Ovary (tissue), 3 donors: ENCODE measurements around the gene CEP68.

Experiments used
- EP300 ChIP-seq: sonication (generic); formaldehyde crosslinking; IDR thresholded peaks from one replicate; pipeline ENCODE4 v1.6.1; 2017; ENCODE audit warnings: antibody characterized with exemption
- POLR2A ChIP-seq: fragments of 450-650 bp; IDR thresholded peaks from one replicate; pipeline ENCODE4 v1.6.1; 2017; ENCODE audit warnings: antibody characterized with exemption, mild to moderate bottlenecking, moderate library complexity
- TF ChIP-seq, protein P1 (sequence below), 3 donors: fragments of 450-650 bp in 2 of 3; fragments of 200-600 bp in 1 of 3; IDR thresholded peaks; one replicate each; pipeline versions ENCODE4 v1.5.1 to v1.8.0; 2016 to 2022; ENCODE audit warnings: antibody characterized with exemption in 3 of 3, mild to moderate bottlenecking in 1 of 3
- donor health status: DM: no; HTN: no; CAD: no.

DNA sequence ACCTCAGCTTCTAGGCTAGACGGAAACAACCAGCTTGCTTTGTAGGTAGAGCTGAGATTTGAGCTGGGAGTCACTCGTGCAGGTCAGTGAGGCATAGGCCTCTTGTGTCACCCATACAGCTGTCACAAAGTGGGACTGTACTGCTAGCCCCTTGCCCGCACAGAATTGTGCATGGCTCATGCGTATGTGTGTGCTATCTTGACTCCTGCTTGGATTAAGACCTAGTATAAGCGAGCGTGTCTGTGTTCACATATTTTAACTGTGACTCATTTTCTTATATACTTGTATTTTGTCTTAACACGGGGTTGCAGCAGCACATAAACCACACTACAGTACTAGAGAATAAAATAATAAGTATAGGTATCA, 20.1 kb downstream of the CEP68 start:
- TF ChIP-seq, protein P1, sequence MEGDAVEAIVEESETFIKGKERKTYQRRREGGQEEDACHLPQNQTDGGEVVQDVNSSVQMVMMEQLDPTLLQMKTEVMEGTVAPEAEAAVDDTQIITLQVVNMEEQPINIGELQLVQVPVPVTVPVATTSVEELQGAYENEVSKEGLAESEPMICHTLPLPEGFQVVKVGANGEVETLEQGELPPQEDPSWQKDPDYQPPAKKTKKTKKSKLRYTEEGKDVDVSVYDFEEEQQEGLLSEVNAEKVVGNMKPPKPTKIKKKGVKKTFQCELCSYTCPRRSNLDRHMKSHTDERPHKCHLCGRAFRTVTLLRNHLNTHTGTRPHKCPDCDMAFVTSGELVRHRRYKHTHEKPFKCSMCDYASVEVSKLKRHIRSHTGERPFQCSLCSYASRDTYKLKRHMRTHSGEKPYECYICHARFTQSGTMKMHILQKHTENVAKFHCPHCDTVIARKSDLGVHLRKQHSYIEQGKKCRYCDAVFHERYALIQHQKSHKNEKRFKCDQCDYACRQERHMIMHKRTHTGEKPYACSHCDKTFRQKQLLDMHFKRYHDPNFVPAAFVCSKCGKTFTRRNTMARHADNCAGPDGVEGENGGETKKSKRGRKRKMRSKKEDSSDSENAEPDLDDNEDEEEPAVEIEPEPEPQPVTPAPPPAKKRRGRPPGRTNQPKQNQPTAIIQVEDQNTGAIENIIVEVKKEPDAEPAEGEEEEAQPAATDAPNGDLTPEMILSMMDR (IDR thresholded peaks at IDR 0.05) = no peak
- no peak for TF ChIP-seq EP300
- TF ChIP-seq POLR2A = no peak
